GM12873 (cell line): Measurements from ENCODE around the gene CDC42.

ENCODE experiments used
- CTCF ChIP-seq: IDR thresholded peaks from 2 replicates; pipeline ENCODE4 v1.5.1; 2012; ENCODE audit warnings: low read depth, mild to moderate bottlenecking, moderate library complexity, low read length, control low read depth; ENCODE audit not compliant: insufficient read depth; ENCODE audit errors: missing control alignments

The CDC42 gene

GRCh38 chr1:22039594-22040285 is 12.8 kb upstream of the CDC42 start:
- TF ChIP-seq CTCF, result peak; percentile 44

GRCh38 chr1:22040286-22040623 is 12.3 kb upstream of the CDC42 start:
- TF ChIP-seq CTCF, result no peak

GRCh38 chr1:22041505-22041904 is 11.0 kb upstream of the CDC42 start:
- TF ChIP-seq CTCF, result no peak

GRCh38 chr1:22043198-22043769 is 9.2 kb upstream of the CDC42 start:
- no peak for TF ChIP-seq CTCF

- TF ChIP-seq CTCF, result no peak
Measured at GRCh38 chr1:22044690-22045420, 7.7 kb upstream of the CDC42 start.

- TF ChIP-seq CTCF, result no peak
Measured at GRCh38 chr1:22045604-22046228, 6.8 kb upstream of the CDC42 start.
